ENCODE data around the gene BNIP1.

The BNIP1 gene

GRCh38 chr5:173192561-173192960, 48.2 kb downstream of the BNIP1 start:
- CTCF ChIA-PET, result interaction anchor here (1.6 kb wide), 1 partner anchor 9 kb away, joined by 4 read pairs; no protein-coding TSS in a partner anchor
- no peak for DNase-seq (ENCODE audit: extremely low spot score)
- no peak for TF ChIP-seq CTCF (IDR thresholded peaks at IDR 0.05; ENCODE audit: control extremely low read depth, extremely low read depth, low read depth, missing control alignments)
- POLR2A ChIA-PET, result no interaction called here

GRCh38 chr5:173196133-173196952, 52.0 kb downstream of the BNIP1 start:
- no peak for DNase-seq (ENCODE audit: extremely low spot score)
- TF ChIP-seq CTCF (IDR thresholded peaks at IDR 0.05; ENCODE audit: control extremely low read depth, extremely low read depth, low read depth, missing control alignments), result no peak
- POLR2A ChIA-PET, result no interaction called here
- CTCF ChIA-PET, result interaction anchor here (1.0 to 1.4 kb wide), 2 partner anchors 28 to 136 kb away, joined by 3 read pairs; no protein-coding TSS in a partner anchor

- POLR2A ChIA-PET, result no interaction called here
- no peak for TF ChIP-seq CTCF (IDR thresholded peaks at IDR 0.05; ENCODE audit: control extremely low read depth, extremely low read depth, low read depth, missing control alignments)
- CTCF ChIA-PET, result interaction anchor here (0.8 kb wide), 1 partner anchor 239 kb away, joined by 3 read pairs; no protein-coding TSS in a partner anchor
- DNase-seq (ENCODE audit: extremely low spot score), result no peak
Measured at GRCh38 chr5:173197375-173197891, 53.1 kb downstream of the BNIP1 start.

GRCh38 chr5:173198049-173198448, 53.7 kb downstream of the BNIP1 start:
- no peak for DNase-seq (ENCODE audit: extremely low spot score)
- CTCF ChIA-PET, result no interaction called here
- POLR2A ChIA-PET, result no interaction called here
- no peak for TF ChIP-seq CTCF (IDR thresholded peaks at IDR 0.05; ENCODE audit: control extremely low read depth, extremely low read depth, low read depth, missing control alignments)

- CTCF ChIA-PET, result interaction anchor here (1.5 to 2.5 kb wide), 2 partner anchors 221 to 223 kb away, joined by 4 to 9 read pairs; no protein-coding TSS in a partner anchor
Measured at GRCh38 chr5:173200356-173200755, 56.0 kb downstream of the BNIP1 start.

More at GRCh38 chr5:173200356-173200755, 56.0 kb downstream of the BNIP1 start:
- TF ChIP-seq CTCF (IDR thresholded peaks at IDR 0.05; ENCODE audit: control extremely low read depth, extremely low read depth, low read depth, missing control alignments), result no peak
- POLR2A ChIA-PET, result no interaction called here
- no peak for DNase-seq (ENCODE audit: extremely low spot score)

Measured in GM10248 (cell line).